OCI-M1 (cell line): ENCODE measurements around the gene MAP3K5.

Experiments
- DNase-seq: peaks from one replicate; lab custom pipeline; 2025; lab: John Stamatoyannopoulos, UW

MAP3K5 gene

DNA sequence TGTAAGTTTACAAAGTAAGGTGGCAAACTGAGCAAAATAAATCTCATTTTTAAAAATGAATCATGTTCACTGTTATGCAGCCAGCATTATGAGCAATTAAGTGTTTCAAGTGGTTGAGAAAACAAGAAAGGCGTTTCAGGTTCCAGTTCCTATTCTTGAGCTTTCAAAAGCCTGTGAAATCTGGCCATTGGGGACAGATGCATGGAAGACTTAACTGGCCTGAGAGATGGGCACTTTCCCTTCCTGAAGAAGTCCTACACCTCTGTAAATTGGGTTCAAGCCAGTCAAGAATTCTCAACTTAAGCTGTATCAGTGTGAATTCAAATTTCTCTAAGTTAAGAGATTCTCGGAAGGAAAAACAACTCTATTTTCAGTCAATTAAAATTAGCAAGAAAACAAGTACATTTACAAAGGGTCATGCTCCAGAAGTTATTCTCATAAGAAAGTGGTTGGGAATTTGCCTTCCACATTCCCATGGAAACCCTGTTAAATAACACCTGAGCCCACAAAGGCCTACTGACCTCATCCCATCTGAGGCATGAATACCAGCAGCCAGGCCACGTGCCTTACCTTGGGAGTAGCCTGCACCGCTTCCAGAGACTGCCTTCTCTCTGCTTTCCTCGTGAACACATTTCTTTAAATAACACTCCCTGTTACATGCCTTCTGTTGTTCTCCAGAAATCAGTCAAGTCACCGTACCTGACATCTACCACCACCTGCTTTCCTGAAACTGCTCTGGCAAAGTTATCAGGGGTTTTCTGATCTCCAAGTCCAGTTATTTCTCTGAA lies 19.4 kb downstream of the MAP3K5 start:
- DNase-seq, result no peak

DNA sequence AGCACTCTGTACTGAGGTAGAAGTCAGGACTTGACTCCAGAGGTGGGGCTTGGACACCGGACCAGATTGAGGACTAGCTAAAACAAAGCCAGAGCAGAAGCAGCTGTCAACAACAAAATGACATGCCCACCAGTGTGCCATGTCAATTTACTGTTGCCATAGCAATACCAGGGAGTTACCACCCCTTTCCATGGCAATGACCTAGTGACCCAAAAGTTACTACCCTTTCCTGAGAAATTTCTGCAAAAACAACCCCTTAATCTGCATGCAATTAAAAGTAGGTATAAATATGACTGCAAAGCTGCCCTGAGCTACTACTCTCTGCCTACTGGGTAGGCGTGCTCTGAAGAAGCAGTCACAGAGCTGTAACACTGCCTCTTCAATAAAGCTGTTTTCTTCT lies 21.0 kb downstream of the MAP3K5 start:
- DNase-seq, result no peak

- DNase-seq, result no peak
These were observed 22.5 kb downstream of the MAP3K5 start for GRCh38 chr6:136769759-136770158.

DNA sequence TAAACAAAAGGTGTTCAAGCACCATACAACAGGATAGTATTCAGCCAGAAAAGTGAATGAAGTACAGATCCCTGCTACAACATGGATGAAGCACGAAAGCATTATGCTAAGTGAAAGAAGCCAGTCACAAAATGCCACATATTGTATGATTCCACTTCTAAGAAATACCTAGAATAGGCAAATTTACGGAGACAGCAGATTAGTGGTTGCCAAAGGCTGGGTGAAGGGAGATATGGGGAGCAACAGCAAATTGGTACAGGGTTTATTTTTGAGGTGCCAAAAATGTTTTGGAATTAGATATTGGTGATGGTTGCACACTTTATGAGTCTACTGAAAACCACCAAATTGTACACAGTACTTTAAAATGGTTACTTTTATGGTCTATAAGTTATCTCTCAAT lies 23.2 kb downstream of the MAP3K5 start:
- DNase-seq, result peak; percentile 26

DNA sequence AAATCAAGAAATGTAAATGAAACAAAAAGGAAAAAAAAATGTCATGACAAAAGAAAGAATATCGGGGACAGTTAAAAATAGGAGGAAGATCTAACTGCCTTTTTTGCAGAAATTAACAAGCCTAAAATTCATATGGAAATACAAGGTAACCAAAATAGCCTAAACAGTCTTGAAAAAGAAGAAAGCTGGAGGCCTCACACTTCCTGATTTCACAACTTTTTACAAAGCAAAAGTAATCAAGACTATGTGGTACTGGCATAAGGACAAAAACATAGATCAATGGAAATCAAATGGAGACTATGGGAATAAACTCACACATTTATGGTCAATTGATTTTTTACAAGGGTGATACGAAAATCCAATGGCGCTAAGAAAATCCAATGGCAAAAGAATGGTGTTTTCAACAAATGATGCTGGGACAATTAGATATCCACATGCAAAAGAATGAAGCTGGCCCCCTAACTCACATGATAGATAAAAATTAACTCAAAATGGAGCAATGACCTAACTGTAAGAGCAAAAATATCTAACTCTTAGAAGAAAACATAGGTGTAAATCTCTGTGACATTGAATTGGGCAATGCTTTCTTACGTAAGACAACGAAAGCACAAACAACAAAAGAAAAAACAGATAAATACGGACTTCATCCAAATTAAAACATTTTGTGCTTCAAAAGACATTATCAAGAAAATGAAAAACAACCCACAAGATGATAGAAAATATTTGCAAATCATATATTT lies 24.5 kb downstream of the MAP3K5 start:
- peak; percentile 60 for DNase-seq

GRCh38 chr6:136767103-136767502 lies 25.2 kb downstream of the MAP3K5 start:
- DNase-seq, result peak; percentile 60

- DNase-seq, result no peak
These were observed 26.0 kb downstream of the MAP3K5 start for GRCh38 chr6:136766274-136766673.

DNA sequence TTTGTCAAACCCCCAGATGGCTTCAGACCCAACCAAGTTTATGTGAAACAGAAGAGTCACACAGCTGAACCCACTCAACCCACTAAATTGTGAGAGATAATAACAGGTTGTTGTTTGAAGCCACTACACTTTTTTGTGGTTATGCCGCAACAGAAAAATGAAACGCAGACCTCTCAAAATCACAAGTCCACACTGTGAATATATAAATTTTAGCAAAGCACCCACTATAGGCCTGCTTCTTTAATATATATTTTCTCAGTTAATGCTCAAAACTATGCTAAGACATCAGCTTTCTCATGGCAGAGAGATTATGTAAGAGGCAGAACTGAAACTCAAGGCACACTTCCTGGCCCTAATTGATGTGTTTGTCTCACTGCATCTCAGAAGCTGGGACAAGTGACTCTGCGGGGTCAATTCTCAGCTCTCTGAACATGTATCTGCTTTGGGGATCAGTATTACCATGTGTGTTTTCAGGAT lies 27.7 kb downstream of the MAP3K5 start:
- no peak for DNase-seq

- no peak for DNase-seq
These were observed 28.4 kb downstream of the MAP3K5 start for GRCh38 chr6:136763716-136764516.

GRCh38 chr6:136763255-136763654 lies 29.0 kb downstream of the MAP3K5 start:
- DNase-seq, result no peak

- no peak for DNase-seq
These were observed 30.0 kb downstream of the MAP3K5 start for GRCh38 chr6:136762022-136762975.

DNA sequence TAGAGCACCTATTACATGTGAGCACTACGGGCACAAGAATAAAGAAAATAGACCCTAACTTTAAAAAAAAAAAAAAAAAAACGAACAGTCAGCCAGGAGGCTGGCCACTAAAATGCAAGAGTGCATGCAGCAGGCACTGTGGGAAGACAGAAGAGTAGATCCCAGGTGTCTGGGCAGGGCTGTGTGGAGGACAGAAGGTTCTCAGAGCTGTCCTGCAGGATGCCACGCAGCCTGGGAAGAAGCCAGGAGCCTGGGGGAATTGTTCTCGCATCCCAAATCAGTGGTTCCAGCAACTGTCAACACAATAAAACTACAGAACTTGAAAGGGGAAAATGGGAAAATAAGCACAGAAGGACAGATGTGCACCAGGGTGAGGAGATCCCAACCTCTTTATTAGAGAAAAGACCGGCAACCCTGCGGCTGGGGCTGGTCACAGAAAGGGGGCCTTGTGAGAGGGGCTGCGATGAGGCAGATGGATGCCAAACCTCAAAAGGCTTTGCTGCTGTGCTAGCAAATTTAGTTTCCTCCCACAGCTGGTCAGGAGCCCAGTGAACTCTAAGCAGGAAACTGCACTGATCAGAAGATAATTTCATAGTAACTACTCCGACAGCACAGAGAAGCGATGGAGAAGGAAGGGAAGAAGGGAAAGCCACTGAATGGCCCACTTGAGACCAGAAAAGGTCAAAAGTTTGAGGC lies 30.9 kb downstream of the MAP3K5 start:
- peak; percentile 66 for DNase-seq

DNA sequence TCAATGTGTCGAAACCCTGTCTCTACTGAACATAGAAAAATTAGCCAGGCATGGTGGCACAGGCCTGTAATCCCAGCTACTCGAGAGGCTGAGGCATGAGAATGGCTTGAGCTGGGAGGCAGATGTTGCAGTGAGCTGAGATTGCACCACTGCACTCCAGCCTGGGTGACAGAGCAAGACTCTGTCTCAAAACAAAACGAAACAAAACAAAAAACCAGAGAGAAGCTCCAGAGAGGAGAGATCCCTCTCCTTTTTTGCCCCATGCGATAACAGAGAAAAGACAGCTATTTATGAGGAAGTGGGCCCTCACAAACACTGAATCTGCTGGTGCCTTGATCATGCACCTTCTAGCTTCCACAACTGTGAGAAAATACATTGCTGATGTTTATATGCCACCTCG lies 31.5 kb downstream of the MAP3K5 start:
- peak; percentile 82 for DNase-seq

DNA sequence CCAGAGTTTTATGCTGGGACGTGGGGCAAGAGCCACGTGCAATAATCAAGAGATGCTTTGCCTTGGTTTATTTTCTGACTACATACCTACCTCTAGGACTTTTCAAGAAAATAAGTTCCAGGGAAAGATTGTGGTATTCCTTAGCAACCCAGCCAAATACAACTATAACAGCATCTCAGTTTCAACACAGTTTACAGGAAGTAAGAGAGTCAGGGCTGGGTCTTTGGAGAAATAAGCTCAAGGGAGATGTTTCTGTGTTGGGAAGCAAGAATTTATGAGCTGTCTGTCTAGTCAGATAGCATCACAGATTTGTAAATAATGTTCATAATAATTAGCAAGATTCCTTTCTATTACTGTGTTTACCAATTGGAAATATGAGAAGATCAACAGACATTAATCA lies 35.1 kb downstream of the MAP3K5 start:
- no peak for DNase-seq

GRCh38 chr6:136754820-136755219 lies 37.5 kb downstream of the MAP3K5 start:
- no peak for DNase-seq

DNA sequence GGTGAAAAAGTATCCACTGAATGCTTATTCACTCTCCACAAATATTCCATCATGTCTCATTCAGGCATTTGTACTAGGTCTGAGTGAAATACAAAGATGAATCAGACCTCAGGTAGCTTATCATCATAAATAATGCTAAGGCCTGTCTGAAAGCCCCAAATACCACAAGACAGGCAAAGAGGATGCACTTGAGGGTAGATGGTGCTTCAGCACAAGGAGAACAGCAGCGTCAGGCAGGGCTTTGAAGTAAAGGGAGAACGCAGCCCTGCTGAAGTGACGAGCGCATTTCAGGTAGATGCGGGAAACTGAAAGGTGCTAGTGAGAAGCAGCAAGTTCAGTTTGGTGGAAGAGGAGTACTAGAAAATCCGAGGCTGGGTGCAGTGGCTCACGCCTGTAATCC lies 38.7 kb downstream of the MAP3K5 start:
- DNase-seq, result no peak

DNA sequence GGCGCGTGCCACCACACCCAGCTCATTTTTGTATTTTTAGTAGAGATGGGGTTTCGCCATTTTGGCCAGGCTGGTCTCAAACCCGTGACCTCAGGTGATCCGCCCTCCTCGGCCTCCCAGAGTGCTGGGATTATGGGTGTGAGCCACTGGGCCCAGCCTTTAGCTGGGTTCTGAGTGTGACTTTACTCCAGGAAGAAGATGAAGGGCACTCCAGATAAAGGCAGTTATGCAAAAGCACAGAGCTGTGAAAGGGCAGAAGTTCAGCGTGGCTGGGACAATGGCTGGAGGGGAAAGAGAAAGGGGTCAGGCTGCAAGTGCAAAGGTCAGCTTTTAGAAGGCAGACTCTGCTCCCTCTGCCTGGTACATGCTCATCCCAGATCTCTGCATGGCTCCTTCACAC lies 39.7 kb downstream of the MAP3K5 start:
- DNase-seq, result no peak

DNA sequence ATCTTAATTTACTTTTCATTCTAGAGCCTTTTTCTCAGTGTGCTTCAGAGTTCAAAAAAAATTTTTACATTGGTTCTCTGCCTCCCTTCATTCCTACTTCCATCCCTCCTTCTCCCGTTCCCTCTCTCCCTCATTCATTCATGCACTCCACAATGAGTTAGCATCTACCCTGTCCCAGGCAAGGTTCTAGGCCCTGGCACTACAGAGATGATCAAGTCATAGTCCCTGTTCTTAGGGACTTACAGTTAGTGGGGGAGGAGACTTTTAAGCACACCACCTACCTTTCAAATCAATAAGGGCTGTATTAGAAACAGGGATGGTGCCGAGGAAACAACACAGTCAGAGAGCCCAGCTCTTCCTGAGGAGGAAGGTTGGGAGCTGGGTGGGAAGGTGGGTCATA lies 40.3 kb downstream of the MAP3K5 start:
- DNase-seq, result no peak

GRCh38 chr6:136751522-136751956 lies 40.7 kb downstream of the MAP3K5 start:
- no peak for DNase-seq

GRCh38 chr6:136750696-136751521 lies 41.4 kb downstream of the MAP3K5 start:
- no peak for DNase-seq
